HG03139 (cell line): ENCODE results near the gene HIPK1.
A peak's percentile ranks its signal among the peaks of the same experiment; 100 is the strongest.
"Not testable (repeated sequence)": the region's sequence is repeated elsewhere in the genome, so short reads cannot be mapped to it uniquely, and the experiment has no call there.

Experiments
- ATAC-seq: cut with Tn5 transposase; IDR thresholded peaks from one replicate; pipeline ENCODE4 v1.9.1; 2021; ENCODE audit not compliant: unreplicated experiment

Gene HIPK1

GRCh38 chr1:113943028-113943811, 14.1 kb downstream of the HIPK1 start:
- ATAC-seq: no peak

- no peak for ATAC-seq
These were observed 16.2 kb downstream of the HIPK1 start for GRCh38 chr1:113945329-113945728.

DNA sequence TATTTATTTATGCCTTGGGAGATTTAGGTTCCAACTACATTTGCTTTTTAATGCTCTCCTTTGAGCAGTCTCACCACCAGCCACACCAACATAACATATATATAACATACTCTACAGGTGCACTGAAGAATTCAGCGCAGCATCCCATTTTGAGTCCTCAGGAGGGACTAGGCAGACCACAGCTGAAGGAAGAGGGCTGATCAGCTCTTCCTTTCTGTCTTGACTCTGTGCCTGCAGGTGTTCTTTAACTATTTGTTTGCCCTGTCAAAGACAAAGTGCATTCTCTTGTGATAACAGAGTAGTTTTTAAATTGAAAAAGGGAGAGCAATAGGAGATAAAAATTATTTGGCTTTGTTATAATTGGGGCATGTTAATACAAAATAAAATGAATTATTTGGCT, 17.0 kb downstream of the HIPK1 start:
- ATAC-seq: no peak

GRCh38 chr1:113946678-113947387, 17.7 kb downstream of the HIPK1 start:
- ATAC-seq: no peak

- ATAC-seq: no peak
These were observed 18.4 kb downstream of the HIPK1 start for GRCh38 chr1:113947388-113948107.

- not testable (repeated sequence) for ATAC-seq
These were observed 19.0 kb downstream of the HIPK1 start for GRCh38 chr1:113948151-113948550.

GRCh38 chr1:113949007-113949406, 19.9 kb downstream of the HIPK1 start:
- ATAC-seq: no peak

- ATAC-seq: no peak
These were observed 21.8 kb downstream of the HIPK1 start for GRCh38 chr1:113950908-113951307.

DNA sequence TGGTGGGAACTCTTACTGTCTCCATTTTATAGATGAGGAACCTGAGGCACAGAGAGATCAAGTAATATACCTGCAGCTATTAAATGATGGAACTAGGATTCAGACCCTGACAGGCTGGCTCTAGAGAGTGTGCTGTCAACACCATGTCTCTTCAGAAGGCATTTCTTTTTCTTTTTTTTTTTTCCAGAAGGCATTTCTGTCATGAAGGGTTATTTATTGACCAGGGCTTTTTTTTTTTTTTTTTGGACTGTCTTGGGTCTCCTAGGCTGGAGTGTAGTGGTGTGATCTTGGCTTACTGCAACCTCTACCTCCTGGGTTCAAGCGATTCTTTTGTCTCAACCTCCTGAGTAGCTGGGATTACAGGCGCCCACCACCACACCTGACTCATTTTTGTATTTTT, 22.6 kb downstream of the HIPK1 start:
- ATAC-seq: no peak

- ATAC-seq: no peak
These were observed 28.9 kb downstream of the HIPK1 start for GRCh38 chr1:113957984-113958383.

- no peak for ATAC-seq
These were observed 29.6 kb downstream of the HIPK1 start for GRCh38 chr1:113958691-113959090.

DNA sequence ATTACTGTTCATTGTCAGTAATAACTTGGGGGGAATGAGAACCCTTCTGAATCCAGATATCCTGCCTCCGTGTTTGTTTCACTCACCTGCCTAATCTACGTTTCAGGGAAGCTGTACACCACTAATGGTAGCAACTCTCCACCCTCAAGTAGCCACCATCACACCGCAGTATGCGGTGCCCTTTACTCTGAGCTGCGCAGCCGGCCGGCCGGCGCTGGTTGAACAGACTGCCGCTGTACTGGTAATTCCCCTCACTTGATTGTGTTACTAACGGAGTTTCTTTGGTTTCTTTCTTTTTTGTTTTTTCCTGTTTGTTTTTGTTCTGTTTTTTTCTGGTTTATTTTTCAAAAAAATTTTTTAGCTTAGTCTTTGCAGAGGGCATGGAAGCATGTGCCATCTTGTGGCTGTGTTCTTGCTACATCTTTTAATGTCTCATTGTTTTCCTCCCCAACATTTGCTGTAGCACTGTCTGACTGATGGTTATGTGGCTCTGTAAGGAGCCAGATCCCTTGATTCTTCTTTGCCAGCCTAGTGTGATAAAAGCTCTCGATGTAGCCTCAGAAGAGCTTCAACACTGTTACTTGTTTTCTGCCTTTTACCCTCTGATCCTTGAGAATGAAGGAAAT, 34.3 kb downstream of the HIPK1 start:
- ATAC-seq: no peak

DNA sequence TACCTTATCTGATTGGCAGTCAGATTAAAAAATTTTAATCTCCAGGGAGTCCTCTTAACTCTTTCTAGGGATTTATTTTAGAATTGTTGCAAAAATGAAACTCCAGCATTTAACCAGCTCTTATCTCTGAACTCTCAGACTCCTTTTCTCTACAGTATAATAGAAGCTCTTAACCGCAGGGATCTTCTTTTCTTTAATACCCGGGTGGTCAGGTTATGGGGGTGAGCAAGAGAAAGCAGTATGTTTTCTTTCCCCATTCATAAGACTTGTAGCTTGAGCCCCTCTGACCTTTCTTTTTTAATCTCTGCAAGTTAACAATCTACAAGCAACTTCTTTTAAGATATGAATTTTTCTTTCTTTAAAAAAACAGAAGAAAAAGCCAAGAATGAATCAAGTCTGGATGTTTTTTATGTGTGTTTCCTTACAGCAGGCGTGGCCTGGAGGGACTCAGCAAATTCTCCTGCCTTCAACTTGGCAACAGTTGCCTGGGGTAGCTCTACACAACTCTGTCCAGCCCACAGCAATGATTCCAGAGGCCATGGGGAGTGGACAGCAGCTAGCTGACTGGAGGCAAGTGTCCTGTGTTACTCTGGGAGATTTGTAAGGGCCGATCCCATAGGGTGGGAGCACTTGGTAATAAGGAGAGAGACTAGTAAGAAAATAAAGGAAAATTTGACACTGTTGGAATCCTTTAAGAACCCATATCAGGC, 36.7 kb downstream of the HIPK1 start:
- no peak for ATAC-seq

DNA sequence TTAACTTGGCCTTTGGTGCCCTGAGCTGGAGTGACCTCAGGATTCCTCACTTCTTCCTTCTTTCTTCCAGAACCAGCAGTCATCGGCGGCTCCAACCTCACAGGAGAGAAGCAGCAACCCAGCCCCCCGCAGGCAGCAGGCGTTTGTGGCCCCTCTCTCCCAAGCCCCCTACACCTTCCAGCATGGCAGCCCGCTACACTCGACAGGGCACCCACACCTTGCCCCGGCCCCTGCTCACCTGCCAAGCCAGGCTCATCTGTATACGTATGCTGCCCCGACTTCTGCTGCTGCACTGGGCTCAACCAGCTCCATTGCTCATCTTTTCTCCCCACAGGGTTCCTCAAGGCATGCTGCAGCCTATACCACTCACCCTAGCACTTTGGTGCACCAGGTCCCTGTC, 43.8 kb downstream of the HIPK1 start:
- no peak for ATAC-seq

DNA sequence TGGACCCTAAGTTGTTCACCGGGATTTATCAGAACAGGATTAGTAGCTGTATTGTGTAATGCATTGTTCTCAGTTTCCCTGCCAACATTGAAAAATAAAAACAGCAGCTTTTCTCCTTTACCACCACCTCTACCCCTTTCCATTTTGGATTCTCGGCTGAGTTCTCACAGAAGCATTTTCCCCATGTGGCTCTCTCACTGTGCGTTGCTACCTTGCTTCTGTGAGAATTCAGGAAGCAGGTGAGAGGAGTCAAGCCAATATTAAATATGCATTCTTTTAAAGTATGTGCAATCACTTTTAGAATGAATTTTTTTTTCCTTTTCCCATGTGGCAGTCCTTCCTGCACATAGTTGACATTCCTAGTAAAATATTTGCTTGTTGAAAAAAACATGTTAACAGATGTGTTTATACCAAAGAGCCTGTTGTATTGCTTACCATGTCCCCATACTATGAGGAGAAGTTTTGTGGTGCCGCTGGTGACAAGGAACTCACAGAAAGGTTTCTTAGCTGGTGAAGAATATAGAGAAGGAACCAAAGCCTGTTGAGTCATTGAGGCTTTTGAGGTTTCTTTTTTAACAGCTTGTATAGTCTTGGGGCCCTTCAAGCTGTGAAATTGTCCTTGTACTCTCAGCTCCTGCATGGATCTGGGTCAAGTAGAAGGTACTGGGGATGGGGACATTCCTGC, 46.2 kb downstream of the HIPK1 start:
- no peak for ATAC-seq

- no peak for ATAC-seq
These were observed 47.6 kb downstream of the HIPK1 start for GRCh38 chr1:113976609-113977278.

DNA sequence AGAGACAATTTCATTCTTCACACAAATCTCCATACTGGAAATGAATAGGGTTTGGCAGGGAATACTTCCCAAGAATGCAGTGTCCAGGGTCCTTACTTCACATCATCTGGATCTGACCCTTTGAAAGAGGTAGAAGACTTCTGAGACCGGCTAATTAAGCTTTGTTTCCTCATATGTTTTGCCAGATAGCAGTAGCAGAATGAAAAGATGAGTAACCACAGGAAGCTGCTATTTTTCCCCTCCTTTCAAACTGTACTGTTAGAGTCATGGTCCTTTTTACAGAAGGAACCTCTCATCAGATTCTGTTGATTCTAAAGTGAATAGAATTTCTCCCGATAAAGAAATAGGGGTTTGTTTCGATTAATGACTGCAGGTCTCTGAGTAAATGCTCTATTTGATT, 48.8 kb downstream of the HIPK1 start:
- ATAC-seq: no peak

GRCh38 chr1:113978863-113979702, 50.0 kb downstream of the HIPK1 start, which contains the start of gene OLFML3:
OLFML3 (plus strand) TSS chr1:113979474; CDS start chr1:113979517, 43 bp downstream.
- ATAC-seq: peak; percentile 51

- no peak for ATAC-seq
These were observed 51.0 kb downstream of the HIPK1 start for GRCh38 chr1:113980110-113980509.
